GM18861 (cell line): ENCODE results near the gene ADAMTS6.
"Not testable (repeated sequence)": the region's sequence is repeated elsewhere in the genome, so short reads cannot be mapped to it uniquely, and the experiment has no call there.

ENCODE experiments used
- ATAC-seq: cut with Tn5 transposase; IDR thresholded peaks from one replicate; pipeline ENCODE4 v1.9.1; 2021; ENCODE audit not compliant: unreplicated experiment

The ADAMTS6 gene

DNA sequence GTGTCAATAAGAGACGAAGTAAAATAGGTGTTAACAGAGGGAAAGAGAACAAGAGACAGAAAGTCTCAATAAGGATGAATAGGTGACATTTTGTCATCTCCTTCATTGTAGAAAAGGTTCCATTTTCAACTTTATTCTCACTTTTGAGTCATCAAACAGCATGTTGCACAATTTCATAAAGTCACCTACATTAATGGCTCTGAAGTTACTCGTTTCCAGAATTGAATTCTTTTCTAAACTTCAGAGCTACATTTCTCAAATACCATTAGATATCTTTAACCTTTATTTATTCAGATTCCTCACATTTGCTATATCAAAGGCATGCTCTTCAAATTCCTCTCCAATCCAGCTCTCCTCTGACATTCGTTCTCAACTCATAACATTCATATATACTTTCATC lies 13.1 kb downstream of the ADAMTS6 start:
- no peak for ATAC-seq

GRCh38 chr5:65462139-65462705 lies 19.5 kb downstream of the ADAMTS6 start:
- no peak for ATAC-seq

DNA sequence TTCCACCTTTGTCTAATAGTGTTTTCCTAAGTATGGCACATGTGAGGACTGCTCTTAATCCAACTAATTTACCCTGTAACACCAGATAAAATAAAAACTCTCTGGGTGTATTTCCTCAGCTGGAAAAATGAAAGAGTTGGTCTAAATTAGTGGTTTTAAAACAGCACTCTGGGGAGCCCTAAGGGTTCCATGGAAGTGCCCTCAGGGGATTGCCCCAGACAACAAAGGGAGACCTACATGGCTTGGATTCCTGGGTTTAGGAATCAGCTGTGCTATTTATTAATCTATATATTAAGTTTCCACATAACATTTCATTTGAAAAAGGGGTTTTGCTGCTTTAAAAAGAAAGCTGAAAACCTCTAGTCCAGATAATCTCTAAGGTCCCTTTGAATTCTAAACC lies 20.2 kb downstream of the ADAMTS6 start:
- ATAC-seq = no peak

DNA sequence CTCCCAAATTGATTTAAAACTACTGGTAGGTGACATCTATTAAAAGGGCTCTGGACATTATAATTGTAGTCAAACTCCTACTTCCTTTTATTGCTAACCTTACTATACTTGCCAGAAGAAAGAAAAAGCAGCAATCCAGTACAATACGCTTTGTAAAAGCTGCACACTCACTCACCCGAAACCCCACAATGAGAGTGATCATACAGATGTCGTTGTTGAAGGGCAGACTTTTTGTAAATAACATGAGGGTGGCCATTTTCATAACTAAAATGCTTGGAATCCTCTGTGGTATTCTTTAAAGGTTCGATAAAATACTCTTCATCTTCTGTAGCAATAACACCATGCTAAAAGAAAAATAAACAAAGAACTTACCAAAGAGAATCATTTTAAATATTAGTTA lies 21.7 kb downstream of the ADAMTS6 start:
- no peak for ATAC-seq

DNA sequence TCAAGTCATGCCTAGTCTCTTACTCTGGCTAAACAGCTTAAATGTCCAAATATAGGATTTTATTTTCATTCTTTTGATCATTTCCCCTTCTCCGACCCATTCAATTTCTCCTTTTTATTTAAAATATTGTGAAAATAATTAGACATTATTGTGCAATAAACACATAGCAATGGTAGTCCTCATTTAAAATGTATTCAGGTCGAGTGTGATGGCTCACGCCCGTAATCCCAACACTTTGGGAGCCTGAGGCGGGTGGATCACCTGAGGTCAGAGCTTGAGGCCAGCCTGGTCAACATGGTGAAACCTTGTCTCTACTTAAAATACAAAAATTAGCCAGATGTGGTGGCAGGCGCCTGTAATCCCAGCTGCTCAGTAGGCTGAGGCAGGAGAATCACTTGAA lies 26.7 kb downstream of the ADAMTS6 start:
- no peak for ATAC-seq

- ATAC-seq = no peak
Measured at GRCh38 chr5:65451436-65451835, 30.3 kb downstream of the ADAMTS6 start.

DNA sequence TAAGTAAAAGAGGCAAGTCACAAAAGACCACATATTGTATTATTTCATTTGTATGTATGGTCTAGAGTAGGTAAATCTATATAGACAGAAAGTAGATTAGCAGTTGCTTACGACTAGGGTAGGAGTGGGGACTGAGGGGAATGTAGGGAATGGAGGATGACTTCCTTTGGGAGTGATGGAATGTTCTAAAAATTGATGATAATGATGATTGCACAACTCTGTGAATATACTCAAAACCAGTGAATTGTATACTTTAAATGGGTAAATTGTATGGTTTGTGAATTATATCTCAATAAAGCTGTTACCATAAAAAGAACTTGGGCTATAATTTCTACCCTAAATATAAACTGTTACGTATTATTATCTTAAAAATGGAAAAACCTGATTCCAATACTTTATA lies 35.0 kb downstream of the ADAMTS6 start:
- ATAC-seq = no peak

GRCh38 chr5:65441800-65442199 lies 39.9 kb downstream of the ADAMTS6 start:
- ATAC-seq = no peak

DNA sequence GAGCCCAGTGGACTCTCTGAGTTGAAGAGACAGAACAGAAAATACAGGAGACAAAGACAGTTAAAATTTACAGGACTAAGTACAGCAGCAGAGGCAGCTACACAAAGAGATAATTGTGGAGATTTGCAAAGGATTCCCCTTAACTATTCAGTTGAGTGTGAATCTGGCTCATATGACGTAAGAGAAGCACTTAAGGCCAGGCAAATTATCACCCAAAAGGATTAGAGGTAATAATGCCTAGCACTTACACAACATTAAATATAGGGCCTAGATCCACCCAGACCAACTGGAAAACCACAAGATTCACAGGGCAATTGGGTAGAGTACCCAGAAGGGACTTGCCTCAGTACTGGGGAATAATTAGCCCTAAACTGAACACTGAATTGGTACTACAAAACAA lies 41.3 kb downstream of the ADAMTS6 start:
- no peak for ATAC-seq

DNA sequence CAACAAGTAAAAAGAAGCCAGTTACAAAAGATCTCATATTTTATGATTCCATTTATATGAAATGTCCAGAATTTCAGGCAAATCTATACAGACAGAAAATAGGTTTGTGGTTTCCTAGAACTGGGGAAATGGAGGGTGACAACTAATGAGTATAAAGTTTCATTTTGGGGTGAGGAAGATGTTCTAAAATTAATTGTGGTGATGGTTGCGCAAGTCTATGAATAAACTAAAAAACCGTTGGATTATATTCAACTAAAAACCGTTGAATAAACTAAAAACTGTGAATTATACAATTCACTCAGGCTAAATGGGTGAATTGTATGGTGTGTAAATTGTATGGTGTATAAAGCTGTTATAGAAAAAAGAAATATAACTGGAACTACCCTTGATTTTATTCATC lies 47.6 kb downstream of the ADAMTS6 start:
- ATAC-seq = no peak

DNA sequence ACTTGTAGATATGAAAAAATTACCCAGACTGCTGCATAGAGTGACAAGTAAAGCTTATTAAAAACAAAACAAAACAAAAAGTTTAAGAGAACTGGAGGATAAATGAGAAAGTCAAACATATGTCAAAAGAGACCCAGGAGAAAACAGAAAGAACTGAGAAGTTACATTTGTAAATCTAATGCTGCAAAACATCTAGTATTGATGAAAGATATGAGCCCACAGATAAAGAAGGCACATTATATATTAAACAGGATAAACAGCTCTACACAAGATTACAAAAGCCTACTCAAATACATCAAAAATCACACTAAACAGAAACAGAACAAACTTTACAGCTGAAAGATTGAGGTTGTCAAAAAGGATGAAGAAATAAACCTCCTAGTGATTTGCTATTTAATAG lies 55.1 kb downstream of the ADAMTS6 start:
- no peak for ATAC-seq

DNA sequence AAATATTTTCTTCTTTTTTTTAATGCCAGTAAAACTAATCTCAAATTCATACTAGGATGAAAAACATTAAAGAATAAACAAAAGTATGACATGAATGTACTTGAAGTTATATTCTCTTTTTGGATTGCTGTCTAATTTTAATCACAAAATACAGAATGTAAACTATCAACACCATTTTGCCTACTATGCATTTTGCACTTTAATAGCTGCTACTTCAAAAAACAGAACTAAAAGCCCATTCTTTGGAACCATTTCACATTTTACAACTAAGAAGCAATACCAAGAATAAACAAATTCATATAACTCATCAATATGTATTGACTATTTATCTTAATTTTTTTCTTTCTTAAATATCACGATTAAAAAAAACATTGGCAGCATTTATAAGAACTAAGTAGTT lies 58.1 kb downstream of the ADAMTS6 start:
- ATAC-seq = no peak

DNA sequence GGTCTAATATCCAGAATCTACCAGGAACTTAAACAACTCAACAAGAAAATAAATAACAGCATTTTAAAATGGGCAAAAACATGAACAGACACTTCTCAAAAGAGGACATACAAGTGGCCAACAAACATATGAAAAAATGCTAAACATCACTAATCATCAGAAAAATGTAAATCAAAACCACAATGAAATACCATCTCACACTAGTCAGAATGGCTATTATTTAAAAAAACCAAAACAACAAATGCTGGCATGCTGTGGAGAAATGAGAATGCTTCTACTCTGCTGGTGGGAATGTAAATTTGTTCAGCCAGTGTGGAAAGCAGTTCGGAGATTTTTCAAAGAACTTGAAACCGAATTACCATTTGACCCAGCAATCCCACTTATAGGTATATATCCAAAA lies 63.1 kb downstream of the ADAMTS6 start:
- ATAC-seq = no peak

- no peak for ATAC-seq
Measured at GRCh38 chr5:65413822-65414221, 67.9 kb downstream of the ADAMTS6 start.

DNA sequence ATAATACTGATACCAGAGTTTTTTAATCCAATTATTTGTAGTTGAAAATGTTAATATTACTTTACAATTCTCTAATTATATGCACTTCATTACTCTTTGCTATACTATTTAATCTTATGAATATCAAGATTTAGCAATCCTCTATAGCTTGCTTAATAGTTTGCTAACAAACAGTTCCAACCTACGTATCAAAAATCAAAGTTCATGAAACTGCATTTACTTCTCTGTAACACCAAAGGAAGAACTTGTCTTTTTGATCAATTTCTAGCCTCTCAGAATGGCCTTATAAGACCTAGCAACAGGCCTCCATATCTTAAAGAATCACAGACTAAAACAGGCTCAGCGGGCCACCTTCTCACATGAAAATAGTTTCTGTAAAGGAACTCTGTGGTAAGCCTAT lies 68.9 kb downstream of the ADAMTS6 start:
- ATAC-seq = no peak

DNA sequence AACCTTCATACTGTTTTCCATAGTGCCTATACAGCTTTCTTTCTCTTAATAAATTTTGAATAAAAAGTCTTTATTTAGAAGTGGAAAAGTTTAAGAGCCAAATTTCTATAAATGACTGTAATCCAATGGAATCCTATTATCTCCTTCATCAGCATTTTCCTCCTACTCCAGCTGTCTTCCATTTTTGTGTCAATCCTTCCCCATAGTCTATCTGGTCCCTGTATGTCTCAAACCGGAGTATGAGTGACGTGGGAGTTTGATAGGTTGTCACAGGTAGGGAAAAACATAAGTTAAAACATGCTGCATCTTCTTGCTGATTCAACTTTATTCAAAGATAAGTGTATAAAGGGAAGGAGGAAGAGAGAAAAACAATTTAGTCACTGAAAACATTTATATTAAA lies 70.4 kb downstream of the ADAMTS6 start:
- ATAC-seq = no peak

- ATAC-seq = no peak
Measured at GRCh38 chr5:65395526-65396155, 86.1 kb downstream of the ADAMTS6 start.

GRCh38 chr5:65394087-65394486 lies 87.6 kb downstream of the ADAMTS6 start:
- ATAC-seq = no peak

DNA sequence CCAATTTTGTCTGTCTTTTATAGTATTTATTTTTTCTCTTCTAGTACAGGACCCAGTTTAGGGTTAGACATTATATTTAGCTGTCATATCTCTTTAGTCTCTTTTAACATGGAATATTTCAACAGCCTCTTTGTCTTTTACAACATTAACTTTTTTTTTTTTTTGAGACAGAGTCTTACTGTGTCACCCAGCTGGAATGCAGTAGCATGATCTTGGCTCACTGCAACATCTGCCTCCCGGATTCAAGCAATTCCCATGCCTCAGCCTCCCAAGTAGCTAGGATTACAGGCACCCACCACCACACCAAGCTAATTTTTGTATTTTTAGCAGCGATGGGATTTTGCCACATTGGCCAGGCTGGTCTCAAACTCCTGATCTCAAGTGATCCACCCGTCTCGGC lies 90.1 kb downstream of the ADAMTS6 start:
- no peak for ATAC-seq

DNA sequence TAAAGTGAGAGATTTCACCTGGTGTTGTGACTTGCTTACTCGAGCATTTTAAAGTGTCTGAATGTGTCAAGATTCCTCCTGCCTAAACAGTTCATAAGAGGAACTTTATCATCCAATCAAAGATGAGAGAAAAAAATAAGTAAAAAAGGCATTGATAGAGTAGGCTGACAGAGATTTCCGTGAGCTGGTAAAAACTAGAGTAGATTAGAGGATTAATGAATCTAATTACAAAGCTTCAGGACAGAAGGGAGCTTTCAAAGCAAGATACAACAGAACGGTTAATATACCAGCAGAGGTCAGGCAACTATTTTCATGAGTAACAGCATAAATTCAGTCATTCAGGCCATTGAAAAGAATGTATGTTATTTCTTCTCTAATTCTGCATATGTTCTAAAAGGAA lies 91.5 kb downstream of the ADAMTS6 start:
- no peak for ATAC-seq

DNA sequence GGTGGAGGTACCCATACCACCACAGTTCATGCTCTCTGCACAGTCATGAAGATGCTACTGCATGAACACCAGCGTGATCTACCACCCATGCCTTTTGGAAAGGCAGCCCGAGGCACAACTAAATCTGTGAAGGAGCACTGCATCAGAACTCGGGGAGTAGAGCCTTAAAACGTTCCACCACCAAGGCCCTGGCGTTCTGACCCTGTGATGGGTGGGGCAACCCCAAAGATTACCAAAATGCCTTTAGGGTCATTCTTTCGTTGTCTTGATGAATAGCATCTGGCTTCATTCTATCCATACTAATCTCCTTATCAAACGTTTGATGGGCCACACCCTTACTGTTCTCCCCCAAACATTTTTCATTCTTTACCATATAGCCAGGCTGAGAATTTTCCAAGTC lies 97.9 kb downstream of the ADAMTS6 start:
- no peak for ATAC-seq

DNA sequence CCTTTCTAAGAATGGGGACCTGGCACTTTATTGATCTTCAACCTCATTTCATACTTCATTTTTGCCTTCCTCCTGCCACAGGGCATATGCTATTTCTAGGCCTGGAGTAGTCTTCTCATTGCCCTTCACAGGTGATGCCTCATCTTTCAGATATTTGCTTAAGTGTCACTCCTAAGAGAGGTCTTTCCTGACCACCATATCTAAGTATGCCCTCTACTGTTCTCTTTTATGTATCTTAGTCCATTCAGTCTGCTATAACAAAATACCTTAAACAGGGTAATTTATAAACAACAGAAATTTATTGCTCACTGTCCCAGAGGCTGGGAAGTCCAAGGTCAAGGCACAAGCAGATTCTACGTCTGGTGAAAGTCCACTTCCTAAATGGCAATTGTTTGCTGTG lies 99.1 kb downstream of the ADAMTS6 start:
- ATAC-seq = no peak

DNA sequence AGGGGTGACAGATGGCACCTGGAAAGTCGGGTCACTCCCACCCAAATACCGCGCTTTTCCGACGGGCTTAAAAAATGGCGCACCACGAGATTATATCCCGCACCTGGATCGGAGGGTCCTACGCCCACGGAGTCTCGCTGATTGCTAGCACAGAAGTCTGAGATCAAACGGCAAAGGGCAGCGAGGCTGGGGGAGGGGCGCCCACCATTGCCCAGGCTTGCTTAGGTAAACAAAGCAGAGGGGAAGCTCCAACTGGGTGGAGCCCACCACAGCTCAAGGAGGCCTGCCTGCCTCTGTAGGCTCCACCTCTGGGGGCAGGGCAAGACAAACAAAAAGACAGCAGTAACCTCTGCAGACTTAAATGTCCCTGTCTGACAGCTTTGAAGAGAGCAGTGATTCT lies 111.2 kb downstream of the ADAMTS6 start:
- ATAC-seq = not testable (repeated sequence)
